Gastroesophageal sphincter (tissue), 4 donors: Measurements from ENCODE around the gene CHDH. TPM values are rescaled to one million over a fixed set of nuclear protein-coding genes. Genes with fewer than 3 reads are reported as not detected.

Experiments
- ATAC-seq: fragments of 150-250 bp; one replicate; pipeline ENCODE4 v1.9.1; 2016; ENCODE audit warnings: mild to moderate bottlenecking, moderate library complexity
- H3K27ac ChIP-seq, 4 donors: fragments of 200-600 bp; sonication (generic) in 3 of 4; 1 replicate in 3 of 4; 2 replicates in 1 of 4; pipeline ENCODE4 v1.5.1; 2016 to 2019
- H3K27me3 ChIP-seq: fragments of 200-600 bp; sonication (generic); one replicate; pipeline ENCODE4 v1.5.1; 2019
- H3K36me3 ChIP-seq, 2 donors: fragments of 200-600 bp; sonication (generic); one replicate each; pipeline ENCODE4 v1.5.1; 2019; ENCODE audit warnings: control low read depth in 1 of 2
- H3K4me1 ChIP-seq, 3 donors: fragments of 200-600 bp; sonication (generic); 1 replicate in 2 of 3; 2 replicates in 1 of 3; pipeline ENCODE4 v1.5.1; 2016 to 2019; ENCODE audit warnings: control low read depth in 2 of 3
- H3K4me3 ChIP-seq, 2 donors: fragments of 200-600 bp; sonication (generic); one replicate each; pipeline ENCODE4 v1.5.1; 2019; ENCODE audit warnings: mild to moderate bottlenecking in 1 of 2, moderate library complexity in 1 of 2
- H3K9me3 ChIP-seq, 3 donors: fragments of 200-600 bp; sonication (generic); one replicate each; pipeline ENCODE4 v1.5.1; 2017 to 2019; ENCODE audit warnings: control low read depth in 2 of 3
- EP300 ChIP-seq: sonication (generic); formaldehyde crosslinking; IDR thresholded peaks from one replicate; pipeline ENCODE4 v1.6.1; 2017; ENCODE audit warnings: antibody characterized with exemption, mild to moderate bottlenecking
- POLR2A ChIP-seq, 2 donors: fragments of 450-650 bp; IDR thresholded peaks; one replicate each; pipeline ENCODE4 v1.6.1; 2017; ENCODE audit warnings: antibody characterized with exemption in 2 of 2, mild to moderate bottlenecking in 2 of 2, moderate library complexity in 1 of 2
- POLR2AphosphoS5 ChIP-seq: sonication (generic); formaldehyde crosslinking; IDR thresholded peaks from one replicate; pipeline ENCODE4 v1.6.1; 2017; ENCODE audit warnings: antibody characterized with exemption
- WGBS, 2 donors: methylation state at CpG; one replicate each; pipeline ENCODE4 v1.1.5; 2018; ENCODE audit warnings: low coverage in 1 of 2; 5-methylcytosine and 5-hydroxymethylcytosine counted together
- total RNA-seq, 4 donors: library from RNA; depleted of rRNA; stranded (reverse); fragments of >200 nt; gene quantifications; one replicate each; pipeline ENCODE4 v1.1.0, GENCODE V29; 2016
- TF ChIP-seq, protein P1 (sequence below), 4 experiments: fragments of 200-600 bp in 2 of 4; fragments of 450-650 bp in 2 of 4; sonication (generic) in 1 of 4; IDR thresholded peaks; one replicate each; pipeline ENCODE4 v1.5.1; 2017 to 2019; ENCODE audit warnings: antibody characterized with exemption in 4 of 4, mild to moderate bottlenecking in 2 of 4, moderate library complexity in 2 of 4

The CHDH gene
- total RNA-seq, 4 donors from 2014 or later, result 0.78 to 13.1 (median 4.0) TPM

DNA sequence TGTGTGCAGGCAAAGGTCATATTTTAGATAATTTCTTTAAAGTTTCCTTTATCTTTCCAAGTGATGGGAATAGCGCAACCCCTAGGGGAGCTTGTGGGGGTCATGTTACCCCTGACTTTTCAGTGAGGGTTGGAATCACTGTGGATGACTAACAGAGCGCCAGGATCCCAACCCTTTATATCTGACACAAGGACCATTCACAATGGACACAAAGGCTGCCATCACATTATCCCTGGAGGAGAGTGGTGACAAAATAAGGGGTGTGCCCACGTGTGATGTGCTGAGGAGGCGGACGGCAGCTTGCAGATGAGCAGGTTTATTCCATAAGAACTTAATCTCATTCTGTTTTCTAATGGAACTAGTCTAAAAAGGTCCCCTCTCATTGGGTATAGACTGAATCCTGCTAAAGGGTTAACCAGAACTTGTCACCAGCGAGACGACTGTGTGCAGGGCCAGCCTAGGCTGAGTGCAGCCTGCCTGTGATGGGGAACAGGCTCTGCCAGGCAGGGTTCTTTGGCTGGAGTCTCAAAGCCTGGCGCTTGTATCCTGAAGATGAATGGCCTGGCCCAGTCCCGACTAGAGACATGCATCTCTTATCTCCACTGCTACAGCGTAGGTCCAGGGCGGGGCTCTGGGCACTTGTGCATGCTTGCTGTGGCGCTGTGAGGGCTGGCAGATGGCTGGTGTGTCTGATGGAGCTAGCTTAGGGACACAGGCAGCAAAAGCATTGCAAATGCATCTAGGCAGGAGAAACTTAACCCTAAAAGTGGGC, 50.2 kb downstream of the CHDH start:
- ATAC-seq, result no peak

DNA sequence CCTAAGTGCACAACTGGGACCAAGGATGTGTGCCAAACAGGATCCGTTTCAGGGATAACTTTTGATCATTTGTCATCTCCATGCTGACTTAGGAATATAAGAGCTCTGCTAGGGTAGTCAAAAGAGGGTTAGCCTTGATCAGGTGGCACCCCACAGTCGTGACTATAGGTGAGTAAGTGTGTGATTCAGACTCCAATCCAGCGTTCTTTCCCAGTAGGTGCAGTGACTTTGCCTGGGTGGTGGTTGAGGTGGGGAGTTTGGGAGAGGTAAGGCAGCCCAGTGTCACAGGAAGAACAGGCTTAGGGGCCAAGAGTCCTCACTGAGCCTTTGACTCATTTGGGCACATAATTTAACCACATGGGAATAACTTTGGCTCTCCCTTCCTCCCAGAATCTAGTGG, 51.0 kb downstream of the CHDH start:
- WGBS, 2 donors, result 43 to 100% methylated on average over 1 to 2 of the region's 3 CpGs
- H3K27me3 ChIP-seq, result no peaks in the 10 kb centered on the region
- no peaks in the 10 kb centered on the region for H3K36me3 ChIP-seq
- H3K4me3 ChIP-seq, result no peak overlapping the region
- H3K27ac ChIP-seq, result no peak overlapping the region
- ATAC-seq, result no peak
- no peaks in the 10 kb centered on the region for H3K4me1 ChIP-seq
- H3K9me3 ChIP-seq, result no peaks in the 10 kb centered on the region
- TF ChIP-seq EP300, result no peak
- TF ChIP-seq, protein P1, sequence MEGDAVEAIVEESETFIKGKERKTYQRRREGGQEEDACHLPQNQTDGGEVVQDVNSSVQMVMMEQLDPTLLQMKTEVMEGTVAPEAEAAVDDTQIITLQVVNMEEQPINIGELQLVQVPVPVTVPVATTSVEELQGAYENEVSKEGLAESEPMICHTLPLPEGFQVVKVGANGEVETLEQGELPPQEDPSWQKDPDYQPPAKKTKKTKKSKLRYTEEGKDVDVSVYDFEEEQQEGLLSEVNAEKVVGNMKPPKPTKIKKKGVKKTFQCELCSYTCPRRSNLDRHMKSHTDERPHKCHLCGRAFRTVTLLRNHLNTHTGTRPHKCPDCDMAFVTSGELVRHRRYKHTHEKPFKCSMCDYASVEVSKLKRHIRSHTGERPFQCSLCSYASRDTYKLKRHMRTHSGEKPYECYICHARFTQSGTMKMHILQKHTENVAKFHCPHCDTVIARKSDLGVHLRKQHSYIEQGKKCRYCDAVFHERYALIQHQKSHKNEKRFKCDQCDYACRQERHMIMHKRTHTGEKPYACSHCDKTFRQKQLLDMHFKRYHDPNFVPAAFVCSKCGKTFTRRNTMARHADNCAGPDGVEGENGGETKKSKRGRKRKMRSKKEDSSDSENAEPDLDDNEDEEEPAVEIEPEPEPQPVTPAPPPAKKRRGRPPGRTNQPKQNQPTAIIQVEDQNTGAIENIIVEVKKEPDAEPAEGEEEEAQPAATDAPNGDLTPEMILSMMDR (IDR thresholded peaks at IDR 0.05), result no peak

More for the DNA sequence above, 50.2 kb downstream of the CHDH start:
- no peaks in the 10 kb centered on the region for H3K4me1 ChIP-seq
- WGBS, 2 donors, result 56 to 57% methylated on average over 8 to 9 of the region's 12 CpGs
- H3K27ac ChIP-seq, result no peak overlapping the region
- TF ChIP-seq POLR2A (IDR thresholded peaks at IDR 0.05) (no peak), EP300 (no peak), POLR2AphosphoS5 (no peak)
- TF ChIP-seq, protein P1 (IDR thresholded peaks at IDR 0.05), result no peak
- no peaks in the 10 kb centered on the region for H3K9me3 ChIP-seq
- no peak overlapping the region for H3K4me3 ChIP-seq
- no peaks in the 10 kb centered on the region for H3K36me3 ChIP-seq
- no peaks in the 10 kb centered on the region for H3K27me3 ChIP-seq

DNA sequence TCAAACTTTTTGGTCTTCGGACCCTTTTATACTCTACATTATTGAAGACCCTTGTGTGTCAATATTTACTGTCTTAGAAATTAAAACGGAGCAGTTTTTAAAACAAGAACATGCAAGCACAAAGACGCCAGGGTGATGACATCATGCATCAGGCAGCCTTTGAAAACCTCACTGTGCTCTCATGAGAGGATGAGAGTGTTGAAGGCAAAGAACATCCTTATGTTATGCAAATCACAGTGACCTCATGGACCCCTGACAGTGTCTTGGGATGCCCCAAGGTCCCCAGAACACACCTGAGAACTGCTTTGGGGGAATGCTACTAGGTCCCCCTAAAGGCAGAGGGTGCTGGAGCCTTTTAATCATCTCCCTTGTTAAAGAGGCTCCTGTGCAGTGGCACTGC, 51.6 kb downstream of the CHDH start:
- TF ChIP-seq EP300 (no peak), POLR2AphosphoS5 (no peak), POLR2A (IDR thresholded peaks at IDR 0.05) (no peak)
- TF ChIP-seq, protein P1 (IDR thresholded peaks at IDR 0.05), result no peak
- no peak overlapping the region for H3K4me3 ChIP-seq
- H3K27me3 ChIP-seq, result no peaks in the 10 kb centered on the region
- WGBS, 2 donors, result 70 to 74% methylated on average over 2 to 3 of the region's 3 CpGs
- no peaks in the 10 kb centered on the region for H3K4me1 ChIP-seq
- no peak overlapping the region for H3K27ac ChIP-seq
- ATAC-seq, result no peak
- no peaks in the 10 kb centered on the region for H3K36me3 ChIP-seq
- H3K9me3 ChIP-seq, result no peaks in the 10 kb centered on the region

DNA sequence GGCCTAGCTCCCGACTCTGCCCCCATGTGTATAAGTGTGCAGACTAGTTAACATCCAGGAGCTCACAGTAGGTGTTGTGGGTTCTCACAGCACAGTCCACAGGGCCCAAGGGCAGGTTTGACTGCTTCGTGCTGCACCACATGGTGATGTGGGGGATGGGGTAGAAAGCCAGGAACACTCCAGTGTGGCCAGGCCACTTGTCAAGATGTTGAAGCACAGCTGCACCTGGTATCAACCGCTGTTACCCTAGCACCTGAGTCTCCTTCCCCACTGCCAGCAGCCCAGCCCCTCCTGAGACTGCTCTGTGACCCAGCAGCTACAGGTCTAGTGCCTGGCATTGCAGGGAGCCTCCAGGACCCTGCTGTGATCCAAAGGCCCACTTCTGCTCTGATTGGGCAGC, 53.4 kb downstream of the CHDH start:
- Histone ChIP-seq H3K4me3 (no peak overlapping the region), H3K27ac (no peak overlapping the region), H3K36me3 (no peaks in the 10 kb centered on the region), H3K27me3 (no peaks in the 10 kb centered on the region), H3K4me1 (no peaks in the 10 kb centered on the region), H3K9me3 (no peaks in the 10 kb centered on the region)
- WGBS, 2 donors, result 92% methylated on average over 2 of the region's 3 CpGs; no CpG with 5 or more reads in 1 of the 2 donors
- no peak for ATAC-seq
- TF ChIP-seq, protein P1 (IDR thresholded peaks at IDR 0.05), result no peak
- TF ChIP-seq POLR2AphosphoS5 (no peak), EP300 (no peak), POLR2A (IDR thresholded peaks at IDR 0.05) (no peak)

DNA sequence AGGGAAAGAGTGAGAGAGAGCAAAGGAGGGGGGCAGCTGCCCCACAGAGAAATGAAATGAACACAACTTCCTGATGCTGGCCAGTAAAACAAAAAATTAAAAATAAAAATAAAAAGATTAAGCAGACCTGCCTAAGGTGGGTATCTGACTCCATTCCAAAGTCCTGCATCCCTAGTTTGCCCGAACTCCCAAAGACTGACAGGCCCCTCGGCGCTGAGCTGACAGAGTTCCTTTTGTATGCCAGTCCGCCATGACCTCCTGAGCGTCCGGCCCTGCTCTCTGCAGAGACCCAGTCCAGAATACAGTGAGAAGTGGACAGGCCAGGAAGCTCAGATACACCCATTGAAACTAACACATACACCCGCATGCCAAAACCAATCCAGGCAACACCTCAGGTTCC, 54.9 kb downstream of the CHDH start:
- Histone ChIP-seq H3K36me3 (no peaks in the 10 kb centered on the region), H3K27ac (no peak overlapping the region), H3K27me3 (no peaks in the 10 kb centered on the region), H3K4me1 (no peaks in the 10 kb centered on the region), H3K4me3 (no peak overlapping the region), H3K9me3 (no peaks in the 10 kb centered on the region)
- ATAC-seq, result no peak
- TF ChIP-seq EP300, result no peak
- TF ChIP-seq, protein P1 (IDR thresholded peaks at IDR 0.05), result no peak
- no peak for TF ChIP-seq POLR2AphosphoS5
- no peak for TF ChIP-seq POLR2A (IDR thresholded peaks at IDR 0.05)
- WGBS, 2 donors, result 84 to 91% methylated on average over 4 of the region's 7 CpGs
